BE2C (cell line): ENCODE measurements around the gene PGC.

ENCODE experiments used
- DNase-seq: peaks from one replicate; pipeline ENCODE4 v3.0.0-alpha.2; 2020
- H3K27me3 ChIP-seq: fragments of 250-450 bp; sonication (Bioruptor Pico); 2 replicates; pipeline ENCODE4 v1.5.1; 2020; ENCODE audit warnings: mild to moderate bottlenecking
- H3K36me3 ChIP-seq: fragments of 250-450 bp; sonication (Bioruptor Pico); 2 replicates; pipeline ENCODE4 v1.5.1; 2020; ENCODE audit warnings: mild to moderate bottlenecking
- H3K4me1 ChIP-seq: fragments of 250-450 bp; sonication (Bioruptor Pico); 2 replicates; pipeline ENCODE4 v1.5.1; 2020
- H3K4me3 ChIP-seq: 2 replicates; pipeline ENCODE4 v1.5.1; 2011; ENCODE audit warnings: low read depth, low read length
- H3K9me3 ChIP-seq: fragments of 250-450 bp; sonication (Bioruptor Pico); 2 replicates; pipeline ENCODE4 v1.5.1; 2020
- TF ChIP-seq, protein P1 (sequence below): IDR thresholded peaks from 2 replicates; pipeline ENCODE4 v1.5.1; 2012; ENCODE audit warnings: mild to moderate bottlenecking, low read depth, low read length

PGC gene

DNA sequence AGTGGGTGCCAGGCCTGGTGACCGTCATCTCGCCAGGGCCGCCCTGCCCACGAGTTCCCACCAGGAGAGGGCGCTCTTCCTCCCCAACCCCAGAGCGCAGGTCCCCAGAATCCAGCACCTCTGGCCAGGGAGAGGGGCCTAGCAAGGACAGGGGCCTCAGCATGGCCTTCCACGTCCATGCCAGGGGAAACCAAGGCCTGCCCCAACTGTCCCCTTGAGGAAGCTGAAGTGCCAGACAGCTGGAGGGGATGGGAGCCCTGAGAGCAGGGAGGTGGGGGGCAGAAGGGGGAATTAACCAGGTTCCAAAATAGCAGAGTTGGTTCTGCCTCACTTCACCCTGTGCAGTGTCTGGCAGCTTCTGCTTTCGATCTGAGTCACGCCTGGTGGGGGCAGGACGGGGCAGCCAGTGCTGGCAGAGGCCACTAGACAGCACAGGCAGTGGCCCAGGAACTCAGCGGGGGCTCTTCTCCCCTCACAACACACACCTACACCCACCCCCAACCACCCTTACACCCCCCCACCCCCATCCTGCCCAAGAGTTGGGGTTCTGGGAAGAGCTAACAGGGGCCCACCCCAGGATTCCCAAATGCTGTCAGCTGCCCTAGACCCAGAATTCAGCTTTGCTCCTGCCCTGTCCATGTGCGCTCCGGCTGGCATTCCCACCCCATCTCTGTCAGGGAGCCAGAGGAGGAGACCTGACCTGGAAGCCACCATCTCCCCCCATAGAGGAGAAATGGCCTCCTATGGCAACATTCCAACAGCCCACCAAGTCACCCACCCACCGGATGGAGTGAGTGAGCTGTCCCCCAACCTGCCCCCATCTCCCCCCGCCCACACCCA lies 41.0 kb downstream of the PGC start:
- Histone ChIP-seq H3K36me3 (no peaks in the 10 kb centered on the region), H3K4me1 (peaks cover 8% of the 10 kb centered on the region), H3K4me3 (no peak overlapping the region), H3K9me3 (no peaks in the 10 kb centered on the region), H3K27me3 (no peaks in the 10 kb centered on the region)
- TF ChIP-seq, protein P1, sequence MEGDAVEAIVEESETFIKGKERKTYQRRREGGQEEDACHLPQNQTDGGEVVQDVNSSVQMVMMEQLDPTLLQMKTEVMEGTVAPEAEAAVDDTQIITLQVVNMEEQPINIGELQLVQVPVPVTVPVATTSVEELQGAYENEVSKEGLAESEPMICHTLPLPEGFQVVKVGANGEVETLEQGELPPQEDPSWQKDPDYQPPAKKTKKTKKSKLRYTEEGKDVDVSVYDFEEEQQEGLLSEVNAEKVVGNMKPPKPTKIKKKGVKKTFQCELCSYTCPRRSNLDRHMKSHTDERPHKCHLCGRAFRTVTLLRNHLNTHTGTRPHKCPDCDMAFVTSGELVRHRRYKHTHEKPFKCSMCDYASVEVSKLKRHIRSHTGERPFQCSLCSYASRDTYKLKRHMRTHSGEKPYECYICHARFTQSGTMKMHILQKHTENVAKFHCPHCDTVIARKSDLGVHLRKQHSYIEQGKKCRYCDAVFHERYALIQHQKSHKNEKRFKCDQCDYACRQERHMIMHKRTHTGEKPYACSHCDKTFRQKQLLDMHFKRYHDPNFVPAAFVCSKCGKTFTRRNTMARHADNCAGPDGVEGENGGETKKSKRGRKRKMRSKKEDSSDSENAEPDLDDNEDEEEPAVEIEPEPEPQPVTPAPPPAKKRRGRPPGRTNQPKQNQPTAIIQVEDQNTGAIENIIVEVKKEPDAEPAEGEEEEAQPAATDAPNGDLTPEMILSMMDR, result peak; percentile 80
- DNase-seq, result peak; percentile 83

GRCh38 chr6:41705311-41705995 lies 41.7 kb downstream of the PGC start:
- no peaks in the 10 kb centered on the region for H3K27me3 ChIP-seq
- H3K4me1 ChIP-seq, result peaks cover 8% of the 10 kb centered on the region
- no peak for DNase-seq
- TF ChIP-seq, protein P1, result no peak
- H3K36me3 ChIP-seq, result no peaks in the 10 kb centered on the region
- H3K4me3 ChIP-seq, result no peak overlapping the region
- H3K9me3 ChIP-seq, result no peaks in the 10 kb centered on the region

DNA sequence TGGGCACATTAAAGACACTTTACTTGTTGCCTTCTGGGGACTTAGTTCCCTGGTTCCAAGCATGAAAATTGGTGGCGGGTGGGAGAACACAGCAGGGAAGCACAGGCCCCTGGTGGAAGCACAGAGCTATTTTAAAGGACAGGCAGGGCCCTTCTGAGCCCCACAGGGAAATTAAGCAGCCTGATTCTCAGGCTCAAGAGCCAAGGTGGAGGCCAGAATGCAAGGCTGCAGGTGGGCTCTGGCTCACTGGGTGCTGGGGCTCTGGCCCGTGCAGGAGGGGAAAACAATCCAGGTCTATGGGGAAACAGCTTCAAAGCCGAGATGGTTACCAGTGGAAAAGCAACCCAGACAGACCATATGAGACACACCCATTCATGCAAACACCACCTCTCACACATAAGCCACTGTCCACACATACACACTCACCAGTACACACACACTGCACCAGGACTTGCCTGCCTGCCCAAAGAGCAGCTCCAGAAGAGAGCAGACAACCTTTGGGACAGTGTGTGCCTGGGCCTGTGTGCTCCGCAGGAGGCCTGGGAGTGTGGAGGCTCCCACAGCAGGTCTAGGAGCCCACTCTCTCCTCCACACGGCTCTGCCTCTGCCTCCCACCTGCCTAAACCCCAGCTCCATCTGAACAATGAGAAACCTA lies 42.4 kb downstream of the PGC start:
- H3K4me3 ChIP-seq, result no peak overlapping the region
- no peaks in the 10 kb centered on the region for H3K36me3 ChIP-seq
- no peaks in the 10 kb centered on the region for H3K9me3 ChIP-seq
- H3K4me1 ChIP-seq, result peaks cover 8% of the 10 kb centered on the region
- TF ChIP-seq, protein P1, result no peak
- no peaks in the 10 kb centered on the region for H3K27me3 ChIP-seq
- no peak for DNase-seq

DNA sequence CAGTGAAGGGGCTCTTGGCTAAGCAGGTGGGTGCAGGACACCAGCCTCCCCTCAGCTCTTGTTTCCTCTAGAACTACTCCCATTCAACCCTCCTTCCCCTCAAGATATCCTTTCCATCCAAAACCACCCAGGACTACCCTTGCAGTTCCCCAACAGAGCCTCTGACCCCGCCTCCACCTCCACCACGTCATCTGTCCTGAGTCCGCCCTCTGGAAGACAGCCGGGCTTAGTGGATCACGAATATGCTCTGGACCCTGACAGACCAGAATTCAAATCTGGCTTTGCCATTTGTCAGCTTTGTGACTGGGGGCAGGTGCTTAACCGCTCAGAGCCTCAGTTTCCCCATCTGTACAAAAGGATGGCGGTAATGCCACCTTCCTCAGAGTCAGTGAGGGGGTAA lies 43.2 kb downstream of the PGC start:
- DNase-seq, result no peak
- Histone ChIP-seq H3K4me3 (no peak overlapping the region), H3K36me3 (no peaks in the 10 kb centered on the region), H3K4me1 (peaks cover 8% of the 10 kb centered on the region), H3K27me3 (no peaks in the 10 kb centered on the region), H3K9me3 (no peaks in the 10 kb centered on the region)
- TF ChIP-seq, protein P1, result no peak

GRCh38 chr6:41702771-41703494 lies 44.3 kb downstream of the PGC start:
- H3K9me3 ChIP-seq, result no peaks in the 10 kb centered on the region
- TF ChIP-seq, protein P1, result no peak
- no peak for DNase-seq
- H3K27me3 ChIP-seq, result no peaks in the 10 kb centered on the region
- H3K4me3 ChIP-seq, result no peak overlapping the region
- peaks cover 8% of the 10 kb centered on the region for H3K4me1 ChIP-seq
- no peaks in the 10 kb centered on the region for H3K36me3 ChIP-seq
